D721Med (cell line): ENCODE results near the gene CHST3.
"Not testable (repeated sequence)": the region's sequence is repeated elsewhere in the genome, so short reads cannot be mapped to it uniquely, and the experiment has no call there.

Experiments used
- DNase-seq: peaks from one replicate; pipeline ENCODE4 v3.0.0; 2011; ENCODE audit warnings: low spot score; ENCODE audit not compliant: insufficient read length
- FAIRE-seq: peaks from 2 replicates; lab custom pipeline; 2011; peaks lifted over from hg19 to GRCh38; lab: Jason Lieb, UNC
- TF ChIP-seq, protein P1 (sequence below): IDR thresholded peaks from 2 replicates; pipeline ENCODE4 v1.5.1; 2012; ENCODE audit warnings: mild to moderate bottlenecking, control low read depth; ENCODE audit not compliant: insufficient read depth; ENCODE audit errors: missing control alignments

Gene CHST3

DNA sequence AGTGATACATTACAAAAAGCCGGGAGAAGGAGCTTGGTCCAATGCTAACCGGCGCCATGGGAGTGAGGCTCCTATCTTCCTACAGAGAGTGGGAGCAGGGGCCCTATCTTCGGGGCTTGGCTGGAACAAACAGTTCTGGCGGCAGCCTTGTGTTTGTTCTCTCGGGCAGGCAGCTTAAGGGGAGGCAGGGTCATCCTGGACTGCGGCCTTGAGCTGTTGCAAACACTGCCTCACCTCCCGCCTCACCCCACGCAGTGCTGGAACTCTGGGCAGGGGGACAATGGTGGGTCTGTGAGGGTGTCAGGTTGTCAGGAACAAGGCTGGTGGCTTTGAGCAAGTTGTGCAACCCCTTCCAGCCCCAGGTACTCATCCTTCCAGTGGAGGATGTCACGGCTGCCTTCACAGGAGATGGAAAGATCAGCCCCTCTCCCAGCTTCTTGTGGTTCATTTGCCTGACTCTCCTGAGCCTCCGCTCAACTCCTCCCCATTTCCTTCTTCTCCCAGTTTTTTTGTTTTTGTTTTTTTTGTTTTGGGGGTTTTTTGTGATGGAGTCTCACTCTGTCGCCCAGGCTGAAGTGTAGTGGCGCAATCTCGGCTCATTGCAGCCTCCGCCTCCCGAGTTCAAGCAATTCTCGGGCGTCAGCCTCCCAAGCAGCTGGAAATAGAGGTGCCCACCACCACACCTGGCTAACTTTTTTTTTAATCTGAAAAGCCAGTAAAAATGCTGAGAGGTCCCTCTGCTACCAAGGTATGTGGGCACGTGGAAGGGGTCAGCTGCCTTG lies 66.8 kb downstream of the CHST3 start:
- DNase-seq (no peak), FAIRE-seq (no peak)
- TF ChIP-seq, protein P1, sequence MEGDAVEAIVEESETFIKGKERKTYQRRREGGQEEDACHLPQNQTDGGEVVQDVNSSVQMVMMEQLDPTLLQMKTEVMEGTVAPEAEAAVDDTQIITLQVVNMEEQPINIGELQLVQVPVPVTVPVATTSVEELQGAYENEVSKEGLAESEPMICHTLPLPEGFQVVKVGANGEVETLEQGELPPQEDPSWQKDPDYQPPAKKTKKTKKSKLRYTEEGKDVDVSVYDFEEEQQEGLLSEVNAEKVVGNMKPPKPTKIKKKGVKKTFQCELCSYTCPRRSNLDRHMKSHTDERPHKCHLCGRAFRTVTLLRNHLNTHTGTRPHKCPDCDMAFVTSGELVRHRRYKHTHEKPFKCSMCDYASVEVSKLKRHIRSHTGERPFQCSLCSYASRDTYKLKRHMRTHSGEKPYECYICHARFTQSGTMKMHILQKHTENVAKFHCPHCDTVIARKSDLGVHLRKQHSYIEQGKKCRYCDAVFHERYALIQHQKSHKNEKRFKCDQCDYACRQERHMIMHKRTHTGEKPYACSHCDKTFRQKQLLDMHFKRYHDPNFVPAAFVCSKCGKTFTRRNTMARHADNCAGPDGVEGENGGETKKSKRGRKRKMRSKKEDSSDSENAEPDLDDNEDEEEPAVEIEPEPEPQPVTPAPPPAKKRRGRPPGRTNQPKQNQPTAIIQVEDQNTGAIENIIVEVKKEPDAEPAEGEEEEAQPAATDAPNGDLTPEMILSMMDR, result no peak

DNA sequence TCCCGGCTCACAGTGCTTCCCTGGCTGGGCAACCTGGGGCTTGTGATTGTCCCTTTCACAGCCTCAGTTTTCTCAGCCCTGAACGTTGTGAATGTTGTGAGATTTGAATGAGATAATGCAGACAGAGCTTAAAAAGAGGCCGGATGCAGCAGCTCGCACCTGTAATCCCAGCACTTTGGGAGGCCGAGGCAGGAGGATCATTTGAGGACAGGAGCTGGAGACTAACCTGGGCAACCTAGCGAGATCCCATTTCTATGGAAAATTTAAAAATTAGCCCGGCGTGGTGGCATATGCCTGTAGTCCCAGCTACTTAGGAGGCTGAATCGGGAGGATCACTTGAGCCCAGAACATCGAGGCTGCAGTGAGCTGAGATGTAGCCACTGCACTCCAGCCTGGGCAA lies 67.5 kb downstream of the CHST3 start:
- FAIRE-seq (no peak), DNase-seq (no peak)
- TF ChIP-seq, protein P1, result no peak

- not testable (repeated sequence) for FAIRE-seq
Measured at GRCh38 chr10:72032409-72033162, 68.4 kb downstream of the CHST3 start.

GRCh38 chr10:72034040-72034499 lies 69.9 kb downstream of the CHST3 start:
- TF ChIP-seq, protein P1, result no peak
- DNase-seq (no peak), FAIRE-seq (no peak)

More at GRCh38 chr10:72032409-72033162, 68.4 kb downstream of the CHST3 start:
- not testable (repeated sequence) for DNase-seq

DNA sequence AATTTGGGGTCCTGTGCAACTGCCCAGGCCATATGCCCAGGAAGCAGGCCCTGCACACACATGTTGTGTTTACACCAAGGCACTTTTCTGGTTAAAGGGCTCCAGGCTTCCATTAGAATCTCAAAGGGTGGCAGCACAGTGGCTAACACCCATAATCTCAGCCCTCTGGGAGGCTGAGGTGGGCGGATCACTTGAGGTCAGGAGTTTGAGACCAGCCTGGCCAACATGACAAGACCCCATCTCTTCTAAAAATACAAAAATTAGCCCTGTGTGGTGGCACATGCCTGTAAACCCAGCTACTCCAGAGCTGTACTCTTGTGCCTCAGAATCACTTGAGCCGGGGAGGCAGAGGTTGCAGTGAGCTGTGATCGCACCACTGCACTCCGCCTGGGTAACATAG lies 70.6 kb downstream of the CHST3 start:
- no peak for FAIRE-seq
- TF ChIP-seq, protein P1, result no peak
- no peak for DNase-seq

DNA sequence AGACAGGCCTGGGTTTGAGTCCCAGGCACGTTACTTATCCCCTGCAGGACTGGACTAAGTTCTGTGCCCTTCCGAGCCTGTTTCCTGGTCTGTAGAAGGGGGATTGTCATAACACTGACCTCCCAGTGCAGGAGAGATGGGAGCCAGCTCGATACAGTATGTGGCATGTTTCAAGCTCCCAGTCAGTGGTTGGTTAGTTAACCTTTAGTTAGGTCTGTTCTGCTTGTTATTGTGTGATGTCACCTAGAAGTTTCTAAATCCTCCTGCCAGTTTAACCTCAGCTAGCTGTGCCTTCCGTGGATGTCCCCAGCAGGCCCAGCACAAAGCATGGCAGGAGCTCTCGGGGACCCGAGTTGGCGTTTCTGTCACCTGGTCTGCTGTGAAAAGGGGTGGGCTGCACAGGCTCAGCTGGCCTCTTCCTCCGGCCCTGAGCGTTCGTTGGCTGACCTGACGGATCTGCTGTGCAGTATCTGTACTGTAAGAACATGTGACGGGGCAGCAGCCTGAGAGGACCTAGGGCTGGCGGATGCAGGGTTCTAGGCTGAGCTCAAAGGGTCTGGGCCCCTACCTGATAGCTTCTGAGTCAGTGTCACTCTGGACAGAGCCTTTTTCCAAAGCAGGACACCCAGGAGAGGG lies 71.2 kb downstream of the CHST3 start:
- no peak for FAIRE-seq
- no peak for DNase-seq
- TF ChIP-seq, protein P1, result no peak

DNA sequence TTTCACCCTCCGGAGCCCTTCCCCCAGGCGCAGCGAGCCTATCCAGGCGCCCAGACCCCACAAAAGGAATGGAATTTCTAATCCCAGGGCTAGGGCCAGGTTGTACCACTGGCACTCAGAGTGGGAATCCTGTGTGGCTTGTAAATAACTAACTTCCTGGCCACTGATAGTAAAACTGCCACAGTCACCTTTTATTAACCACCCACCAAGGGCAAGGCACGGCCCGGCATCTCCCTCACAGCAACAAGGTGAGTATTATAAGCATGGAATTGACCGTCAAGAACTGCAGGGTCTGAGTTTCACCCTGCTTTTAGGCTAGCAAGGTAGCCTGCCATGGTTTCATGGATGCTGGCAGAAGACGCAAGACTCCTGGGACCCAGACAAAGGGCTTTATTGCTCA lies 73.1 kb downstream of the CHST3 start:
- TF ChIP-seq, protein P1, result no peak
- FAIRE-seq, result no peak

More for the DNA sequence above, 73.1 kb downstream of the CHST3 start:
- no peak for DNase-seq
